ENCODE measurements around the gene APBB3.

GRCh38 chr5:140567871-140568270, 3.5 kb upstream of the APBB3 start:
- no peak for TF ChIP-seq CTCF (IDR thresholded peaks at IDR 0.05; ENCODE audit: borderline replicate concordance, extremely low read depth, low read length, poor library complexity, severe bottlenecking)
- TF ChIP-seq EZH2 (IDR thresholded peaks at IDR 0.05; ENCODE audit: borderline replicate concordance, low read depth, low read length, severe bottlenecking) = no peak
